Activated T-helper 1 cell treated with anti-CD3 and anti-CD28 coated beads, Interleukin-2, amount 50 U/mL, for 16 hours (primary cell): ENCODE measurements around the gene MOB3A.

Experiments used
- DNase-seq, 2 donors: peaks; one replicate each; pipeline ENCODE4 v3.0.0-alpha.2; 2020; ENCODE audit warnings: low read depth in 1 of 2, low spot score in 1 of 2

Gene MOB3A

DNA sequence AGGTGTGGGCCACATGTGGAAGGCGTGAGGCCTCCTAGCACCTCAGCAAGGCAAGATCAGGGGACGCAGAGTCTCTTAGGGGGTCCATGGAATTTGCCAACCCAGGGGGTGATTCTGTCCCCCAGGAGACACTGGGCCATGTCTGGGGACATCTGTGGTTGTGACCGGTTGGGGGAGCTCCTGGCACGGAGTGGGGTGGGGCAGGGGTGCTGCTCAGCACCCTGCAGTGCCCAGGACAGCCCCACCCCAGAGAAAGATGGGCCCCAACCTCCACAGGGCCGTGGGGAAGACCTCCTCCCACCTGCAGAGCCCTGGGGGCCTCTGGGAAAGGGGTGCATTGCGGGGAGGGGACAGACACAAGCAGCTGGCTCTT is 49.1 kb downstream of the MOB3A start:
- no peak for DNase-seq

DNA sequence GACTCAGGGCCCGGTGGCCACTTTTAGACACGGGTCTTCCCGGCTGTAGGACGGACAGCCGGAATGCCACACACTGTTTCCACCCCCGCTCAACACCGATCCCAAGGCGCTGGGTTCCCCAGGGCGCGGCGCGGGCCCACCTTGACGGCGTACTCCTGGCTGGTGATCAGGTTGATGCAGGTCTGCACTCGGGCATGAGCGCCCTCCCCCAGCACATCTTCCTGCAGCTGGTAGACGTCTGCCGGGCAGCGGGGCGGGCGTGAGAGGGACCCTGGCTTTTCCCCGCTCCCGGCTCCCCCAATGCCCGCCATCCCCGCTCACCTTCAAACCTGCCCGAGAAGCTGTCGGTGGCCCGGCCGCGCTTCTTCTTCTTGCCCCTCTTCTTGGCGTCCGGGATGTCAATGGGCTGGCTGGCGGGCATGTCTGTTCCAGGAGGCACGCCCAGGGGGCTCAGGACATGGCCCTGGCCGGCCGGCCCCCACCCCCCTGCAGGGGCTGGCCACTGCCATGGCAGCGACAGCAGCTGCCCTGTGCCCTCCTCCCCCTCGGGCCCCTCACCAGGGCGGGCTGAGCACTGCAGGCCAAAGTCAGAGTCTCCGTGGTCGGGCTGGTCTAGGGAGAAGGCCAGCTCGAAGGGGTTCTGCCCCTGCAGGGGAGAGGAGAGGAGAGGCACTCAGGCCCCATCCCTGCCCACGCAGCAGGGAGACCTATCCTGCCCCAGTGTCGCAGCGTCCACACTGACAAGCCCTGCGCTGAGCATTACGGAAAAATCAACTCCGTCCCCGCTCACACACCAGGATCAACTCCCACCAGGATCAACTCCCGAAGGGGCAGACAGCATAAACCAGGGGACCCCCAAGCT is 49.8 kb downstream of the MOB3A start:
- no peak for DNase-seq

DNA sequence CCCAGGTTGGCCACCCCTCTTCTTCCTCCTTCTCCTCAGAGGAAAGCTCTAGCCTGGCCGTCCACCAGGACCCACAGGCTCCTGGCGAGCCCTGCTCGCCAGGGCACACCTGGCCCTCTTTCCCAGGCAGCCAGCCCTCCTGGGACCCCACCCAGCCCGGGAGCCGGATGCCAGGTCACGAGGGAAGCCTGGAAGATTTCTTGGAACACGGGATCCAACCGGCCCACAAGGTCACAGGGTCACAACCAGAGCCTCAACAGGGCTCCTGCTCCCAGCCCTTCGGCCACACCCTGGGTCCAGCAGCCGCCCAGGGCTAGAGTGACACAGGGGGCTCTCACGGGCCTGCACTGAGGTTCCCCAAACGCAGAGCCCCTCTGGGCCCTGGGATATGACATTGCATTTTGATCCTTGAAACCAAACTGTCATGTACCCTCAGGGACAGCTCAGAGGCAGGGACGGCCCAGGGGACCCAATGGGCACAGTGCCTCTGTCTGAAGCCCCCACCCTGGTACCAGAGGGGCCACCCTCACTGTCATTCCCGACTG is 50.6 kb downstream of the MOB3A start:
- no peak for DNase-seq

DNA sequence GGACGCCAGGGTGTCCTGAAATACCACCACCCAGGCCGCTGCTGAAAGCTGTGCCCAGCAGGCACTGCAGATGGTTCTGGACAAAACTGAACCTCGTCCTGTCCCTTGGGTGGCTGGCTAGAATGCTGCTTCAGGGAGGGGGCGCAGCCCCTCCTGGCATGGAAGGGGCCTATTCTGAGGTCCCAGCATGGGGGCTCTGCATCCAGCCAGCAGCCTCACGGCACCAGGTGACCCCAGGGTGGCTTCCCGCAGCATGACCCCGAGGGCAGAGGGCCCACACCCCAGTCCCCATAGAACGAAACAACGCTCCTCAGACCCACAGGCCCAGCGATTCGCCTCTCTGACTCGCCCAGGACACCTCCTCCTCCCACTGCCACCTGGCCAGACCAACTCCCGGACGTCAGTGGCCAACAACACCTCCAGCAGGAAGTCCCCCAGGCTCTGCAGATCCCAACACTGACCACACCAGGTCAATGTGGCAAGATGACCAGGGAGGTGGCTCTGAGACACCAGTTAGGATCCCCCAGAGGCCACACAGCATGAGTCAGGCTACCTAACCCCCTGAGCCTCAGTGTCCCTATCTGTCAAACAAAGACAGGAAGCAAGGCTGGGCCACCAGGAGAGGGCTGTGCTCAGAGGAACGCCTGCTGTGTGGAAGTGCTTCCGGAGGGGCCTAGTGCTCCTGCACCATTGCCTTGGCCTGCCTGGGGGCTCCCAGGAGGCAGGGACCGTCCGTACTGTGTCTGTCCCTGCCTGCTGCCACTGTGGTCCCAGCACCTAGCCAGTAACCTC is 51.2 kb downstream of the MOB3A start:
- DNase-seq: no peak

DNA sequence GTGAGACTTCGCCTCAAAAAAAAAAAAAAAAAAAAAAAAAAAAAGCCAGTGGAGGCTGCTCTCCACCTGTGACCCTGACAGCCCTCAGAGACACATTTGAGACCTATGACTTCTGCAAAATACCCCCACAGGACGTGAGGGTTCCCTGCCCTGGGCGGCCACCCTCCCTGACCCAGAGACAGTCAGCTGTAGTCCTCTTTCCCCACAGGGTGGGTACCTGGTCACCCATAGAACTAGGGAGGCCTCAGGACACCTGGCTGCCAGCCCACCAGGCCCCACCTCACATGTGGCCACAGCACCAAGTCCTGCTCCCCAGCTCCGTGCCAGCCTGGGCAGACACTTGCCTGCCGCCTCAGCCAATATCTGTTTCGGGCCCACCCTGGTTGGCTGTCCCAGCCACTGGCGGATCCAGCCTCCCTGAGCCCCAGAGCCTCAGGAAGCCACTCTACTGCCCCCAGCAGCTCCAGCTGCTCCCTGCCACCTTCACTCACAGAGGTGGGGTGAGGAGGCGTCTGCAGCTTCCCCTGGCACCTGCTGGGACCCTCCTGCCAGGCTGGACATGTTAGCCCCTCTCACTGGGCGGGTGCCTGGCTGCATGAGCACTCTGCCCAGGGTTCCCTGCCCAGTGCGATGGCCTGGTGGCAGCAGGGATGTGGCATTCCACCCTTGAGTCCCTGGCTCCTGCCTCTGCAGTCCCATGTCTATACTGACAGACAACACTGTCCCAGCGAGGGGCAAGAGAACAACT is 52.0 kb downstream of the MOB3A start:
- DNase-seq: no peak

DNA sequence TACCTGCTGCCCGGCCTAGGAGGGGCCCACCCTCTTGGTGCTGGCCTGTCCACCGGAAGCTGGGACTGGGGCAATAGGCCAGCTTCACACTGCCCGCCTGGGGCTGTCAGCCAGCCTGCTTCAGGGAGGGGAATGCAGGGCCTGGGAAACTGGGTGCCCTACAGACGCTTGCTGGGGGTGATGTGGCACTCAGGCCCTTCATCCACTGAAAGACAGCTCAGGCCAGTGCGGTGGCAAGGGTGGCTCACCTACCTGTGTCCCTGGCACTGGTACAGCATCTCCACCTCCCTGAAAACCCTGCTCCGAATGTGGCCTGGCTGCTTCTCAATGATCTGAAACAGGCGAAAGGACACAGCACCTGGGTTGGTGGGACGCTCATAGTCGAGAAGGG is 52.9 kb downstream of the MOB3A start:
- DNase-seq: no peak

DNA sequence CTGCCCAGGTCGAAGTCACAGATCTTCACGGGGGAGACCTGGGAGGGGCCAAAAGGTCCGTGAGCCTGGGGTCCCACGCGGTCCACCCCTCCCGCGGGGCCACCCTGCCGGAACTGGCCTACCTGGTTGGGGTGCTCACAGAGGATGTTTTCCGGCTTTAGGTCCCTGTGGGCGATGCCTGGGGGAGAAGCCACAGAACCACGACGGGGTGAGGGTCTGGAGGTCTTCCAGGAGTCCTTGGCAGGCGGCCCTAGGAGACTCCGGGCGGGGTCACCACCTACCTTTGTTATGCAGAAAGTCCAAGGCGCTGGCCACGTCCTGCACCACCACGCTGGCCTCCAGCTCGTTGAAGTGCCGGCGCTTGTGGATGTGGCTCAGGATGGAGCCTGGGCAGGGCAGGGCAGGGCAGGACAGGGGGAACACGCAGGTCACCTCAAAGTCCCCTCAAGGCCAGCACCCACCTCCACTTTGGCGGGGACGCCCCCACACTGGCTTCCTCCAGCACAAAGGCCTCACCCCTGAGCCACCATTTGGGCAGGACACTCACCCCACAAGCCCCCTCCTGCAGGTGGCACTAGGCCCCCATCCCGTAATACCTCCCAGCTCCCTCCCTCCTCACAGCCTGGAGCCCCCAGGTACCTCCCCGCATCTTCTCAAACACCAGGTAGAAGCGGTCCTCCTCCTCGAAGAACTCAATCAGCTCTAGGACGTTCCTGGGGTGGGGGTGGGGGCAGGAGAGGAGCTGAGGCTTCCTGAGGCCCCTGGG is 53.5 kb downstream of the MOB3A start:
- DNase-seq: no peak

DNA sequence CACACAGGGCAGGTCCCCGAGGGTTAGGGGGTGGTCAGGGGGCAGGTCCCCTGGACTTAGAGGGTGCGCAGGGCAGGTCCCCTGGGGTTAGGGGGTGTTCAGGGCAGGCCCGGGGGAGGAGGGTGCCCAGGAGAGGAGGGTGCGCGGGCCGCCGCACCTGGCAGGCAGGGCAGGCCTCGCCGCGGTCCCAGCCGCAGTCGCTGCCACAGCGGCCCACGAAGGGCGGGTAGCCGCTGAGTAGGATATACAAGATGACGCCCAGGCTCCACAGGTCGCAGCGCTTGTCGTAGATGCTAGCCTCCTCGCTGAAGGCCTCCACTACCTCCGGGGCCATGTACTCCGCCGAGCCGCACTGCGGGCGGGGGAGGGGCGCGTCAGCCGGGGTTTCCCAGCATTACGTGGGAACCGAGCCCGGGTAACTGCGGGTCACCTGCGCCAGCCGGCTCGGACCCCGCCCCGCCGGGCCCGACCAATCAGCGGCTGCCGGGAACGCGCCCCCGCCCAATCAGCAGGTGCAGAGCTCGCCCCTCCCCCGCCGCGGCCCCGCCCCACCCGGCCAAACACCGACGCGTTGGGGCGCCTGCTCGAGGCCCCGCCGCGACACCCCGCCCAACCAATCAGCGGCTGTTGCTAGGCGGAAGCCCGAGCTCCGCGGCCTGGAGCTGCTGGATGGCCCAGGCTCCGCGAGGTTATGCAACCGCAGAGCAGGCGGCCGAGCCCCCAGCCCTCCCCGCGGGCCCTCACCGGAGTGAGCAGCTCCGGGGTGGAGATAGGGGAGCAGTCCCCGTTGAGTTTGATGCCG is 54.2 kb downstream of the MOB3A start:
- DNase-seq: peak; percentile 99 to 100

DNA sequence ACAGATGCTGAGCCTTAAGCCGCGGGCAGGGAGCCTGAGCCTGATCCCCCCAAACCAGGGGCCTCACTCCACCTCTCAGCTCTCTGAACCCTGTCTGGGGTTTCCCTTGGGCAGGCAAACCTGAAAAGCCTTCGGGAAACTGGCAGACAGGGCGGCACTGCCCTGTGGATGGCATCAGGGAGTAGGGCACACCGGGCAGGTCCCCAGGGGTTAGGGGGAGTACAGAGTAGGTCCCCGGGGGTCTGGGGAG is 54.8 kb downstream of the MOB3A start:
- no peak for DNase-seq

DNA sequence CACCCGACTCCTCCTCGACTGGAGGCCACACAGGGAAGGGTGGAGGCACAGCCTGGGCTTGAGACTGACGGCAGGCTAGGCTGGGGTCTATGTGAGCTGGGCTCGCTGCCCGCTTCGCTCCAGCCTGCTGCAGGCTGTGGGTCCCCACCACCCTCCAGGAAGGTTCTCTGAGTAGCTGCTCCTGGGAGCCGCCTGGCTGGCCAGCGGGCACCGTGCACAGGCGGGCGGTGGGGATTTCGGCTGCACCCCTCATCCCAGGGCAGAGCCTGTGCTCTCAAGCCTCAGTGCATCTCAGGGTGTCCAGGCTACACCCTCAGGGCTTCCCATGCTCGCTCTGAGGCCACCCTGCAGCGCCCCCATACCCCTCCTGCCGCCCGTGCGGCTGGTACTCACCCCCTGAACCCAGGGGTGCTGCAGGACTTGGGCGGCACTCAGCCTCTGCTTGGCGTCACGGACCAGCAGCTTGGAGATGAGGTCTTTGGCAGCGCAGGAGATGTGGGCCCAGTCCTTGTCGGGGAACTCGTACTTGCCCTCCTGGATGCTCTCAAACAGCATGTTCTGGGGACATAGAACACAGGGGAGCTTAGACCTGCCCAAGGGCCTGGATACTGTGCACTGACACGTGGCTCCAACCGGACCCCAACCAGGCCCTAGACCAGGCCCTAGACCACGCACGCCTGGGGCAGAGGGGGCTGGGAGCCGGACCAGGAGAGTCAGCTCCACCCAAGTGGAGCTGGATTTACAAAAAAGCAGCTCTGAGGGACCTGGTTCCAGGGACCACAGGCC is 55.3 kb downstream of the MOB3A start:
- no peak for DNase-seq

DNA sequence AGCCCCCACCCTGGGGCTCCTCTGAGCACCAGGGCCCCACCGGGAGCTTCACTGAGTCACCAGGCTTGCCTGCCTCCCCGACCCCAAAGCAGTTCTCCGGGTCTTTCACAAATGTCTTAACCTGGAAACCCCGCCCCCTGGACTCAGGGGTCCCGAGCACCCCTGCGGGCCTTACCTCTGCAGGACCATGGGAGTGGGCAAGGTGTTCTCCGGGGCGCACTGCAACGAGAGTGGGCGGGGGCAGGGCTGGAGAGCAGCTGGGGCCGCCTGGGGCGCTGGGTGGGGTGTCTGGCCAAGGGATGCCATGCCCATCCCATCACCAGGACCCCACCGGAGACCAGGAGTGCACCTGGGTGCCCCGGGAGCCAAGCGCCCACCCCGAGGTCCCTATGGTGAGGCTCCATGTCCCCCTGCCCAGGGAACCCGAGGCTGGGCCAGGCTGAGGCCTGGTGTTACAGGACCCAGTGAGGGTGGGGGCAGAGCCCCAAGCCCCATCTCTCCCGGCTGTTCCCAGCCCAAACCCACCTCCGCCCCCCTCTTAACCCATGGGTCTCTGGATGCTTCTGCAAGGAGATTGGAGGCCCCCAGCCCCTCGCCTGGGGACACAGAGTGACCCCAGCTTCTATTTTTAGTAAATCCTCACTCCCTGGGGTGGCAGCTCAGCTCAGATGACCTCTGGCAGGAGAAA is 56.0 kb downstream of the MOB3A start:
- DNase-seq: no peak

DNA sequence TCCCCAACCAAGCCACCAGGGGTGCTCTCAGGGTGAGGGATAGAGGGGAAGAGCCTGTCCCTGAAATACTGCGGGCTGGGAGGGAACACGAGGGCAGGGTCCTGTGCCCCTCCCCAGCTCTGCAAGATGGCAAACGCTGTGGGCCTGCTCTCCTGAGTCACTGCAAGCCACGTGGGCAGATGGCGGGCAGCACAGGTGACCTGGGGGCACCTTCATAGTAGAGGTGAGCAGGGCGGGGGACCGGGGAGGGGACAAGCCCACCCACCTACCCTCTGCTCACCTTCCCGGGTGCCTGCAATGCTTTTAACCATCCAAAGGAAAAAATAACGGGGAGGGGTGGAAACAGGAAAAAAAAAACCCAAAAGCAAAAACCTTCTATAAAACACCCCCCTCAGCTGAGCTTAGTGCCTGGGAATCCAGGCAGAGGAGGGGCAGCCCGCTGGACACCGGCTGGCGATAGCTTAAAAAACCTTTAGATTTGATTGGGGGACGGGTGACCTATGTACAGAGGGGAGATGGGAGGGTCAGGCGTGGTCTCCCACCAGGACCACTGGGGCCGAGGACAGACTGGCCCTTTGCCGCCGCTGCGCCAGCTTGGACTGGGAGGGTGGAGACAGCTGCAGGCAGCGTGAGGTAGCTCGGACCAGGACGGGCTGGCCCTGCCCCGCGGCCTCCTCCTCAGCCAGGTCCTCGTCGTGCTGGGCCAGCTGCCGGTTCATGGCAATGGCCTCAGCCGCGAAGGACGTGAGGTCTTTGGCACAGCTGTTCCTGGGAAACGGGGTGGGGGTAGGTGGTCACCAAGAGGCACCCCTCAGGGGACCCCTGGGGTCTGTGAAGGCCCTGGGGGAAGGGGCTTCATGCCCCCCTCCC is 56.8 kb downstream of the MOB3A start:
- DNase-seq: no peak

DNA sequence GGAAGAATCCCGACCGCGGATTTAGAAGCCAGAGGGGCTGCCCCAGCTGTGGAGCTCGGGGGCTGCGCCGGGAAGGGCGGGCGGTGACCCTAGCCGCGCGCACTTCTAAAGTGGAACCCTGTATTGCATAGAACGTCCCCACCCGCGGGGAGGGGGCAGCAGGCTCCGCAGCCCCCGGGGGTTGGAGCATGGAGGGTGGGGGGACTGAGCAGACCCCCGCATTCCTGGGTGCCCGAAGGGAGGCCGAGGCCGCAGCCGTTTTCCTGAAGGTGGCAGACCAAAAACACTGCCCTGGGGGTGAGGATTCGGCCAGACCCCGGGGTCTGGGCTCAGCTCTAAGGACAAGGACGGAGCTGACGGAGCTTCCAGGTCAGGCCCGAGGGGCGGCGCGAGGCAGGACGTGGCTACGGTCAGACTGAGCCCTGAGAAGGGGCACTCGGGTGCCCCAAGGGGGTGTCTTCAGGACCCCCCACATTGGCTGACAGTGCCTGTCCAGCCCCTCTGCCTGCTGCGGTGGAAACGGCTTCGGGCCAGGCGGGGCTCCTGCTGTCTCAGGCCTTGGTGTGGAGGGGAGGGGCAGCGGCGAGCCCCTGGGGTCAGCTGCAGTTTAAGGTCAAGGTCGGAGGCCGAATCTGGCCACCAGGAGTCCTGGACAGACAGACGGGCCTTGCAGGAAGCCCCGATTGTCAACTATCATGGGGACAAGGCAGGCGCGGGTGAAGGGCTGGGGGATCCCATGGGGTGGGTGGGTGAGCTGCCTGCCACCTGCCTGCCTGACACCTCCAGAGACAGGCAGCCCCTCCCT is 57.6 kb downstream of the MOB3A start:
- DNase-seq: no peak

DNA sequence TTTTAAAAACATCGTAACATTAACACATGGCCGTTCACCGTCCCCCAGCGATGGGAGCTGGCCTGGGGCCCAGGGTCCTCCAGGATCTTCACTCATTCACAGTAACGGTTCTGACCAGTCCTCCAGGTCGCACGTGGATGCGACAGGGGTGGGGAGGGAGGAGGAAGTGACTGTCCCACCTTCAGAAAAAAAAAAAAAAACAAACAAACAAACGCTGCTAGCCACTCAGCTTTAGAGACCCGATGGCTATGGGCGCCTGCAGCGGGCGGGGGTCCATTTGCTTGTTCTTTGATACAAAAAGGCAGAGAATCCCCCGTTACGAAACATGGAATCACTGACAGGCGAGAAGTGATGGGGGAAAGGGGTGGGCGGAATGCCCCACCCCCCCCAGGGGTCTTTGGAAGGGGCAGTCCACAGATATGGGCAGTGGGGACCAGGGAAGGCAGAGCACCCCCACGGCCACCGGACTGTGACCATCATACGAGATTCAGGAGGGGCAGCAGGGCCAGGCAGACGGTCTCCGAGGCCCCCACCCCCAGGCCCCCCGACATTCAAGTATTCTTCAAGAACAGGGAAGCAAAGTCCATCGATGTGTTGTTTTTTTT is 58.4 kb downstream of the MOB3A start:
- no peak for DNase-seq

DNA sequence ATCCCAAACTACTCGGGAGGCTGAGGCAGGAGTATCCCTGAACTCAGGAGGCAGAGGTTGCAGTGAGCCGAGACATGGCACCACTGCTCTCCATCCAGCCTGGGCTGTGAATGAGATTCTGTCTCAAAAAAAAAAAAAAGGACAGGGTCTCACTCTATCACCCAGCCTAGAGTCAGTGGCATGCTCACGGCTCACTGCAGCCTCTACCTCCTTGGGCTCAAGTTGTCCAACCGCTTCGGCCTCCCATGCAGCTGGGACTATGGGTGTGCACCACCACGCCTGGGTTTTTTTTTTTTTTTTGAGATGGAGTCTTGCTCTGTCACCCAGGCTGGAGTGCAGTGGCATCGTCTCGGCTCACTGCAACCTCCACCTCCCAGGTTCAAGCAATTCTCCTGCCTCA is 59.7 kb downstream of the MOB3A start:
- no peak for DNase-seq

DNA sequence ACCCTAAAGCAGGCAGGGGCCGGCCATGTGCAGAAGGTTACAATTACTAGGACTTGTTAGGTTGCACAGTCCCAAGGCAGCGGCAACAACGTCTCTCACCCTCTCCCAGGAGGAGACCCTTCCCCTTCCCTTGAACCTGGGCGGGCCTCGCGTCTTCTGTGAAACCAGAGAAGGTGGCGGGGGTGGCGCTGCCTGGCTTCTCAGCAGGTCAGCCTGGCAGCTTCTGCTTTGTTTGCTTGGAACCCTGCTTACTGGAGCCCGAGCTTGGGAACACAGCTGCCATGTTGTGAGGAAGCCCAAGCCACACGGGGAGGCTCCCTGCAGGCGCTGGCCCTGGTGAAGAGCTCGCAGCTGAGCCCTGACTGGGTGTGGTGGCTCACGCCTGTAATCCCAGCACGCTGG is 60.5 kb downstream of the MOB3A start:
- DNase-seq: no peak
